Suprapubic skin (tissue), 4 donors: ENCODE results near the gene SELENOI. TPM values are rescaled to one million over a fixed set of nuclear protein-coding genes. Genes with fewer than 3 reads are reported as not detected.

ENCODE experiments used
- DNase-seq, 2 donors: peaks; one replicate each; pipeline ENCODE4 v3.0.0-alpha.2; 2019; ENCODE audit warnings: low spot score in 2 of 2
- H3K27ac ChIP-seq: fragments of 200-600 bp; sonication (generic); one replicate; pipeline ENCODE4 v1.5.1; 2019
- H3K27me3 ChIP-seq: fragments of 200-600 bp; sonication (generic); one replicate; pipeline ENCODE4 v1.5.1; 2019
- H3K36me3 ChIP-seq: fragments of 200-600 bp; sonication (generic); one replicate; pipeline ENCODE4 v1.5.1; 2019
- H3K4me1 ChIP-seq: fragments of 200-600 bp; sonication (generic); one replicate; pipeline ENCODE4 v1.5.1; 2019
- H3K4me3 ChIP-seq: fragments of 200-600 bp; sonication (generic); one replicate; pipeline ENCODE4 v1.5.1; 2019; ENCODE audit warnings: mild to moderate bottlenecking
- H3K9me3 ChIP-seq: fragments of 200-600 bp; sonication (generic); one replicate; pipeline ENCODE4 v1.5.1; 2019
- EP300 ChIP-seq: sonication (generic); formaldehyde crosslinking; IDR thresholded peaks from one replicate; pipeline ENCODE4 v1.6.1; 2017; ENCODE audit warnings: antibody characterized with exemption
- POLR2A ChIP-seq, 2 donors: fragments of 450-650 bp; IDR thresholded peaks; one replicate each; pipeline ENCODE4 v1.6.1; 2017; ENCODE audit warnings: antibody characterized with exemption in 2 of 2, mild to moderate bottlenecking in 2 of 2, moderate library complexity in 2 of 2
- POLR2AphosphoS5 ChIP-seq, 3 donors: sonication (generic); formaldehyde crosslinking; IDR thresholded peaks; one replicate each; pipeline ENCODE4 v1.6.1; 2017; ENCODE audit warnings: antibody characterized with exemption in 3 of 3
- WGBS: methylation state at CpG from one replicate; pipeline ENCODE4 v1.1.5; 2018; 5-methylcytosine and 5-hydroxymethylcytosine counted together
- total RNA-seq, 4 donors: library from RNA; depleted of rRNA; stranded (reverse); fragments of >200 nt; gene quantifications; one replicate each; pipeline ENCODE4 v1.1.0, GENCODE V29; 2016
- TF ChIP-seq, protein P1 (sequence below), 2 donors: fragments of 200-600 bp in 1 of 2; fragments of 450-650 bp in 1 of 2; sonication (generic) in 1 of 2; IDR thresholded peaks; one replicate each; pipeline ENCODE4 v1.5.1; 2016 to 2019; ENCODE audit warnings: antibody characterized with exemption in 2 of 2, mild to moderate bottlenecking in 1 of 2, moderate library complexity in 1 of 2

Gene SELENOI
- total RNA-seq, 4 donors from 2014 or later: 23.1 to 41.9 (median 39.4) TPM

GRCh38 chr2:26309921-26310320 is 36.0 kb upstream of the SELENOI start:
- Histone ChIP-seq H3K36me3 (no peaks in the 10 kb centered on the region), H3K4me1 (peaks cover 20% of the 10 kb centered on the region), H3K27me3 (no peaks in the 10 kb centered on the region), H3K27ac (no peak overlapping the region), H3K4me3 (no peak overlapping the region), H3K9me3 (no peaks in the 10 kb centered on the region)
- TF ChIP-seq, protein P1, sequence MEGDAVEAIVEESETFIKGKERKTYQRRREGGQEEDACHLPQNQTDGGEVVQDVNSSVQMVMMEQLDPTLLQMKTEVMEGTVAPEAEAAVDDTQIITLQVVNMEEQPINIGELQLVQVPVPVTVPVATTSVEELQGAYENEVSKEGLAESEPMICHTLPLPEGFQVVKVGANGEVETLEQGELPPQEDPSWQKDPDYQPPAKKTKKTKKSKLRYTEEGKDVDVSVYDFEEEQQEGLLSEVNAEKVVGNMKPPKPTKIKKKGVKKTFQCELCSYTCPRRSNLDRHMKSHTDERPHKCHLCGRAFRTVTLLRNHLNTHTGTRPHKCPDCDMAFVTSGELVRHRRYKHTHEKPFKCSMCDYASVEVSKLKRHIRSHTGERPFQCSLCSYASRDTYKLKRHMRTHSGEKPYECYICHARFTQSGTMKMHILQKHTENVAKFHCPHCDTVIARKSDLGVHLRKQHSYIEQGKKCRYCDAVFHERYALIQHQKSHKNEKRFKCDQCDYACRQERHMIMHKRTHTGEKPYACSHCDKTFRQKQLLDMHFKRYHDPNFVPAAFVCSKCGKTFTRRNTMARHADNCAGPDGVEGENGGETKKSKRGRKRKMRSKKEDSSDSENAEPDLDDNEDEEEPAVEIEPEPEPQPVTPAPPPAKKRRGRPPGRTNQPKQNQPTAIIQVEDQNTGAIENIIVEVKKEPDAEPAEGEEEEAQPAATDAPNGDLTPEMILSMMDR (IDR thresholded peaks at IDR 0.05): no peak
- TF ChIP-seq EP300 (no peak), POLR2AphosphoS5 (IDR thresholded peaks at IDR 0.05) (no peak), POLR2A (IDR thresholded peaks at IDR 0.05) (no peak)
- DNase-seq: no peak
- WGBS: 87% methylated on average over 10 of the region's 10 CpGs

- DNase-seq: no peak
- TF ChIP-seq POLR2A (IDR thresholded peaks at IDR 0.05): no peak
- TF ChIP-seq POLR2AphosphoS5 (IDR thresholded peaks at IDR 0.05): no peak
- Histone ChIP-seq H3K36me3 (no peaks in the 10 kb centered on the region), H3K27me3 (no peaks in the 10 kb centered on the region), H3K9me3 (no peaks in the 10 kb centered on the region), H3K4me1 (peaks cover 14% of the 10 kb centered on the region), H3K4me3 (no peak overlapping the region), H3K27ac (no peak overlapping the region)
- 69% methylated on average over 9 of the region's 9 CpGs for WGBS
These were observed 33.5 kb upstream of the SELENOI start for GRCh38 chr2:26312471-26312870.

GRCh38 chr2:26313446-26313845 is 32.5 kb upstream of the SELENOI start:
- no peak overlapping the region for H3K4me3 ChIP-seq
- TF ChIP-seq POLR2AphosphoS5 (IDR thresholded peaks at IDR 0.05) (no peak), POLR2A (IDR thresholded peaks at IDR 0.05) (no peak), EP300 (no peak)
- TF ChIP-seq, protein P1 (IDR thresholded peaks at IDR 0.05): no peak
- peaks cover 14% of the 10 kb centered on the region for H3K4me1 ChIP-seq
- no peaks in the 10 kb centered on the region for H3K27me3 ChIP-seq
- WGBS: 68% methylated on average over 8 of the region's 12 CpGs
- no peak overlapping the region for H3K27ac ChIP-seq
- no peak for DNase-seq
- no peaks in the 10 kb centered on the region for H3K9me3 ChIP-seq
- H3K36me3 ChIP-seq: no peaks in the 10 kb centered on the region

GRCh38 chr2:26314243-26314642 is 31.7 kb upstream of the SELENOI start:
- DNase-seq: no peak
- no peak overlapping the region for H3K27ac ChIP-seq
- WGBS: 84% methylated on average over 5 of the region's 8 CpGs

DNA sequence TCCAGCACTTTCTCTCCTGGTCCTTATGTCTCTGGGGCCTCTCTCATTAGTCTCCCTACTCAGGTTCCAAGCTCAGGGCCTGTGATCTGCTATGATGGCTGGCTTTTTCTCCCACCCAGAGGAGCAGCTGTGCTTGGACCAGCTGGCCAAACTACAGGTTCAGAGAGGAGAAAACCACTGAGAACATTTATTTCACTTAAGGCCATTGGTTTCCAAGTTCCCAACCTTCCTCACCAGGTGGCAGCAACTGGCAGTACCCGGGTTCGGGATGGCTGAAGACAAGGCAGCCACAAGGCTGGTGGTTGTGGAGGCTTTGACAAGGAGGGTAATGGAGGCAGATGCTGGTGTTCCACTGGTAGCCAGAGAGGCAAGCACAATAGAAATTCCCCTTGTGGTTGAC is 29.9 kb upstream of the SELENOI start:
- no peaks in the 10 kb centered on the region for H3K9me3 ChIP-seq
- no peaks in the 10 kb centered on the region for H3K27me3 ChIP-seq
- peaks cover 14% of the 10 kb centered on the region for H3K4me1 ChIP-seq
- H3K4me3 ChIP-seq: no peak overlapping the region
- no peak for DNase-seq
- no peaks in the 10 kb centered on the region for H3K36me3 ChIP-seq
- WGBS: 61% methylated on average over 2 of the region's 2 CpGs
- H3K27ac ChIP-seq: no peak overlapping the region
- TF ChIP-seq POLR2AphosphoS5 (IDR thresholded peaks at IDR 0.05) (no peak), EP300 (no peak), POLR2A (IDR thresholded peaks at IDR 0.05) (no peak)
- TF ChIP-seq, protein P1 (IDR thresholded peaks at IDR 0.05): no peak

More at GRCh38 chr2:26314243-26314642, 31.7 kb upstream of the SELENOI start:
- no peak for TF ChIP-seq POLR2A (IDR thresholded peaks at IDR 0.05)
- TF ChIP-seq POLR2AphosphoS5 (IDR thresholded peaks at IDR 0.05): no peak
- TF ChIP-seq, protein P1 (IDR thresholded peaks at IDR 0.05): no peak
- no peak for TF ChIP-seq EP300
- Histone ChIP-seq H3K4me1 (peaks cover 14% of the 10 kb centered on the region), H3K9me3 (no peaks in the 10 kb centered on the region), H3K27me3 (no peaks in the 10 kb centered on the region), H3K4me3 (no peak overlapping the region), H3K36me3 (no peaks in the 10 kb centered on the region)

DNA sequence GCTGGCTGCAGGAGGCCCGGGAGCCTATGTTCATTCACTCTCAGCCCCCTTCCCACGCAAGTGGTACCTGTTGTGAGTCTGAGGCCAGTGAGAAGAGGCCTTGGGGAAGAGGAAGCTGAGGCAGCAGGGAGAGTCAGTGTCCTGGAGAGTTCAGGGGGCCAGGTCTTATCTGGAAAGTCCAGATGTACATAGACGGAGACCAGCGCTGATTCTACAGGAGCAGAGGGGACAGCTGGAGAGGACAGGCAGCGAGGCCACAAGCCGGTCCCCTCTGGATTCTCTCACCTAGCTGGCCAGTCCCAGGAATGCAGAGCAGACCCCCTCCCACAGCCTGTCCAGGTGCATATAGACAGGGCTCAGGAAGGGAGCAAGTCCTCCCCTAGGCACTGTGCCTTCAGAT is 29.1 kb upstream of the SELENOI start:
- Histone ChIP-seq H3K27me3 (no peaks in the 10 kb centered on the region), H3K9me3 (no peaks in the 10 kb centered on the region), H3K4me3 (no peak overlapping the region), H3K27ac (no peak overlapping the region), H3K4me1 (peaks cover 14% of the 10 kb centered on the region), H3K36me3 (no peaks in the 10 kb centered on the region)
- 78% methylated on average over 4 of the region's 6 CpGs for WGBS
- TF ChIP-seq EP300 (no peak), POLR2AphosphoS5 (IDR thresholded peaks at IDR 0.05) (no peak)
- no peak for DNase-seq
